HEK293 (cell line): ENCODE results near the gene HIPK4.
A peak's percentile ranks its signal among the peaks of the same experiment; 100 is the strongest.

Experiments used
- BCL11A ChIP-seq: fragments of 450-650 bp; formaldehyde crosslinking; IDR thresholded peaks from 2 replicates; pipeline ENCODE4 v1.5.1; 2016; ENCODE audit warnings: low read depth, missing biosample characterization, missing genetic modification characterization
- BCL11B ChIP-seq: fragments of 450-650 bp; formaldehyde crosslinking; IDR thresholded peaks from 2 replicates; pipeline ENCODE4 v1.5.1; 2016; ENCODE audit warnings: low read depth, missing biosample characterization, missing genetic modification characterization
- IKZF3 ChIP-seq: fragments of 450-650 bp; IDR thresholded peaks from 2 replicates; pipeline ENCODE4 v1.5.0; 2018; ENCODE audit warnings: missing biosample characterization, mild to moderate bottlenecking, missing genetic modification characterization, moderate library complexity
- MYNN ChIP-seq: fragments of 450-650 bp; formaldehyde crosslinking; IDR thresholded peaks from 2 replicates; pipeline ENCODE4 v1.5.1; 2016; ENCODE audit warnings: missing biosample characterization, missing genetic modification characterization, borderline replicate concordance
- SCRT1 ChIP-seq: fragments of 450-650 bp; formaldehyde crosslinking; IDR thresholded peaks from 2 replicates; pipeline ENCODE4 v1.5.1; 2016; ENCODE audit warnings: missing biosample characterization, missing genetic modification characterization, borderline replicate concordance
- WT1 ChIP-seq: fragments of 450-650 bp; formaldehyde crosslinking; IDR thresholded peaks from 2 replicates; pipeline ENCODE4 v1.5.1; 2016; ENCODE audit warnings: missing biosample characterization, missing genetic modification characterization
- ZBTB17 ChIP-seq: fragments of 450-650 bp; formaldehyde crosslinking; IDR thresholded peaks from 2 replicates; pipeline ENCODE4 v1.5.1; 2016; ENCODE audit warnings: missing biosample characterization, missing genetic modification characterization
- ZBTB20 ChIP-seq: fragments of 450-650 bp; formaldehyde crosslinking; IDR thresholded peaks from 2 replicates; pipeline ENCODE4 v1.5.1; 2016; ENCODE audit warnings: missing biosample characterization, missing genetic modification characterization
- ZBTB7A ChIP-seq: fragments of 450-650 bp; formaldehyde crosslinking; IDR thresholded peaks from 2 replicates; pipeline ENCODE4 v1.5.1; 2016; ENCODE audit warnings: low read depth, missing biosample characterization, missing genetic modification characterization
- ZFP69B ChIP-seq: fragments of 450-650 bp; formaldehyde crosslinking; IDR thresholded peaks from 2 replicates; pipeline ENCODE4 v1.5.1; 2016; ENCODE audit warnings: missing biosample characterization, missing genetic modification characterization
- ZIC2 ChIP-seq: fragments of 450-650 bp; formaldehyde crosslinking; IDR thresholded peaks from 2 replicates; pipeline ENCODE4 v1.5.1; 2016; ENCODE audit warnings: missing biosample characterization, missing genetic modification characterization
- ZNF157 ChIP-seq: fragments of 450-650 bp; formaldehyde crosslinking; IDR thresholded peaks from 2 replicates; pipeline ENCODE4 v1.5.1; 2016; ENCODE audit warnings: missing biosample characterization, missing genetic modification characterization
- ZNF335 ChIP-seq: fragments of 450-650 bp; formaldehyde crosslinking; conservative IDR thresholded peaks from 2 replicates; pipeline ENCODE4 v1.5.1; 2016; ENCODE audit warnings: missing biosample characterization, missing genetic modification characterization
- ZNF341 ChIP-seq: fragments of 450-650 bp; formaldehyde crosslinking; IDR thresholded peaks from 2 replicates; pipeline ENCODE4; 2016; ENCODE audit warnings: low read depth, missing biosample characterization, missing genetic modification characterization
- ZNF391 ChIP-seq: fragments of 450-650 bp; formaldehyde crosslinking; IDR thresholded peaks from 2 replicates; pipeline ENCODE4 v1.5.1; 2016; ENCODE audit warnings: low read depth, missing biosample characterization, missing genetic modification characterization, borderline replicate concordance
- ZNF404 ChIP-seq: fragments of 450-650 bp; formaldehyde crosslinking; IDR thresholded peaks from 2 replicates; pipeline ENCODE4 v1.5.1; 2017; ENCODE audit warnings: missing biosample characterization, missing genetic modification characterization
- ZNF600 ChIP-seq: fragments of 450-650 bp; formaldehyde crosslinking; IDR thresholded peaks from 2 replicates; pipeline ENCODE4 v1.5.1; 2016; ENCODE audit warnings: missing biosample characterization, missing genetic modification characterization
- ZNF785 ChIP-seq: fragments of 450-650 bp; formaldehyde crosslinking; IDR thresholded peaks from 2 replicates; pipeline ENCODE4 v1.5.1; 2016; ENCODE audit warnings: missing biosample characterization, missing genetic modification characterization
- ZSCAN23 ChIP-seq: fragments of 450-650 bp; formaldehyde crosslinking; IDR thresholded peaks from 2 replicates; pipeline ENCODE4 v1.5.1; 2016; ENCODE audit warnings: missing biosample characterization, missing genetic modification characterization
- TF ChIP-seq, protein P1 (sequence below): fragments of 450-650 bp; formaldehyde crosslinking; IDR thresholded peaks from 2 replicates; pipeline ENCODE4 v1.5.1; 2016; ENCODE audit warnings: missing biosample characterization, missing genetic modification characterization
- TF ChIP-seq, protein P2 (sequence below): sonication (generic); formaldehyde crosslinking; IDR thresholded peaks from 2 replicates; pipeline ENCODE4 v1.8.1; 2022; ENCODE audit warnings: mild to moderate bottlenecking, moderate library complexity, missing genetic modification reagents
- TF ChIP-seq, protein P3 (sequence below): fragments of 450-650 bp; formaldehyde crosslinking; IDR thresholded peaks from 2 replicates; pipeline ENCODE4 v1.5.1; 2016; ENCODE audit warnings: missing biosample characterization, missing genetic modification characterization
- TF ChIP-seq, protein P4 (sequence below): fragments of 450-650 bp; formaldehyde crosslinking; IDR thresholded peaks from 2 replicates; pipeline ENCODE4 v1.5.1; 2017; ENCODE audit warnings: missing biosample characterization, missing genetic modification characterization
- TF ChIP-seq, protein P5 (sequence below): fragments of 450-650 bp; formaldehyde crosslinking; IDR thresholded peaks from 2 replicates; pipeline ENCODE4 v1.5.1; 2016; ENCODE audit warnings: missing biosample characterization, missing genetic modification characterization
- TF ChIP-seq, protein P6 (sequence below): fragments of 450-650 bp; formaldehyde crosslinking; IDR thresholded peaks from 2 replicates; pipeline ENCODE4 v1.5.1; 2016; ENCODE audit warnings: missing biosample characterization, missing genetic modification characterization

HIPK4 gene

DNA sequence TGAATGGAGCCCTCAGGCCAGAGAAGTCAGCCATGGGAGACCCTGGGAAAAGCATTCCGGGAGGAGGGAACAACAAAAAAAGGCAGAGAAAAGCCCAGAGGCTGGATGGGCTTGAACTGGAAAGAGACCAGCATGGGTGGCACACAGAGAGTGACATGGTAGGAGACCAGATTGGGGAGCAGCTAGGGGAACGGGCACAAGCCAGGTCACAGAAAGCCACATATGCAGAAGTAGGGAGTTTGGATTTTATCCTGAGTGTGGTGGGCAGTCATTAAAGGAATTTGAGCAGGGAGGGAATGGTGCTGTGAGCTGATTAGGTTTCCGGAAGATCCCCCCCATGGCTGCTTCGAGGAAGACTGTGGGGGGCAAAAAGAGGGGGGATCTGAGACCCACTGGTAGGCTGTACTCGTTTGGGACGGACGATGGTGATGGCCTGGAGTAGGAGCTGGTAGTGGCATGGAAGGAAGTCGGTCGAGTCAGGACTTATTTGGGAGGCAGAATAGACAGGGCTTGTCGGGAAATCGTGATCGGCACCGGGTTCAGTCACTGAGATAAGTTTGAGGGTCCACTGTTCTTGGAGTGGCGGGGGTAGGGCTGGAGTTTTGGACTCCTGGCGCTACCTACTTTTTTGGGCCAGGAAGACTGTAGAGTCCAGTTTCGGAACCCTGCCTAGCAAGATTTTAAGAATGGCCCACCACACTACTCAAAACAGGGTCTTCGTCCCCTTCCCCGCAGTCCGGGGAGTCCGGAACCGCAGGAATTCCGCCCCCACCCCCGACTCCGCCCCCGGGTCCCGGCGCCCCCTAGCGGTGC, 34.9 kb upstream of the HIPK4 start (continued):
- TF ChIP-seq, protein P1, sequence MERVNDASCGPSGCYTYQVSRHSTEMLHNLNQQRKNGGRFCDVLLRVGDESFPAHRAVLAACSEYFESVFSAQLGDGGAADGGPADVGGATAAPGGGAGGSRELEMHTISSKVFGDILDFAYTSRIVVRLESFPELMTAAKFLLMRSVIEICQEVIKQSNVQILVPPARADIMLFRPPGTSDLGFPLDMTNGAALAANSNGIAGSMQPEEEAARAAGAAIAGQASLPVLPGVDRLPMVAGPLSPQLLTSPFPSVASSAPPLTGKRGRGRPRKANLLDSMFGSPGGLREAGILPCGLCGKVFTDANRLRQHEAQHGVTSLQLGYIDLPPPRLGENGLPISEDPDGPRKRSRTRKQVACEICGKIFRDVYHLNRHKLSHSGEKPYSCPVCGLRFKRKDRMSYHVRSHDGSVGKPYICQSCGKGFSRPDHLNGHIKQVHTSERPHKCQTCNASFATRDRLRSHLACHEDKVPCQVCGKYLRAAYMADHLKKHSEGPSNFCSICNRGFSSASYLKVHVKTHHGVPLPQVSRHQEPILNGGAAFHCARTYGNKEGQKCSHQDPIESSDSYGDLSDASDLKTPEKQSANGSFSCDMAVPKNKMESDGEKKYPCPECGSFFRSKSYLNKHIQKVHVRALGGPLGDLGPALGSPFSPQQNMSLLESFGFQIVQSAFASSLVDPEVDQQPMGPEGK = peak; percentile 94; the same call in 1 of the 2 replicates
- TF ChIP-seq ZBTB20 = peak; percentile 96
- peak; percentile 40 for TF ChIP-seq ZNF341 (tag by site-specific recombination)
- TF ChIP-seq, protein P2, sequence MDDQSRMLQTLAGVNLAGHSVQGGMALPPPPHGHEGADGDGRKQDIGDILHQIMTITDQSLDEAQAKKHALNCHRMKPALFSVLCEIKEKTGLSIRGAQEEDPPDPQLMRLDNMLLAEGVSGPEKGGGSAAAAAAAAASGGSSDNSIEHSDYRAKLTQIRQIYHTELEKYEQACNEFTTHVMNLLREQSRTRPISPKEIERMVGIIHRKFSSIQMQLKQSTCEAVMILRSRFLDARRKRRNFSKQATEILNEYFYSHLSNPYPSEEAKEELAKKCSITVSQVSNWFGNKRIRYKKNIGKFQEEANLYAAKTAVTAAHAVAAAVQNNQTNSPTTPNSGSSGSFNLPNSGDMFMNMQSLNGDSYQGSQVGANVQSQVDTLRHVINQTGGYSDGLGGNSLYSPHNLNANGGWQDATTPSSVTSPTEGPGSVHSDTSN (CRISPR knock-in tag) = no peak
- no peak for TF ChIP-seq ZNF404
- TF ChIP-seq, protein P3, sequence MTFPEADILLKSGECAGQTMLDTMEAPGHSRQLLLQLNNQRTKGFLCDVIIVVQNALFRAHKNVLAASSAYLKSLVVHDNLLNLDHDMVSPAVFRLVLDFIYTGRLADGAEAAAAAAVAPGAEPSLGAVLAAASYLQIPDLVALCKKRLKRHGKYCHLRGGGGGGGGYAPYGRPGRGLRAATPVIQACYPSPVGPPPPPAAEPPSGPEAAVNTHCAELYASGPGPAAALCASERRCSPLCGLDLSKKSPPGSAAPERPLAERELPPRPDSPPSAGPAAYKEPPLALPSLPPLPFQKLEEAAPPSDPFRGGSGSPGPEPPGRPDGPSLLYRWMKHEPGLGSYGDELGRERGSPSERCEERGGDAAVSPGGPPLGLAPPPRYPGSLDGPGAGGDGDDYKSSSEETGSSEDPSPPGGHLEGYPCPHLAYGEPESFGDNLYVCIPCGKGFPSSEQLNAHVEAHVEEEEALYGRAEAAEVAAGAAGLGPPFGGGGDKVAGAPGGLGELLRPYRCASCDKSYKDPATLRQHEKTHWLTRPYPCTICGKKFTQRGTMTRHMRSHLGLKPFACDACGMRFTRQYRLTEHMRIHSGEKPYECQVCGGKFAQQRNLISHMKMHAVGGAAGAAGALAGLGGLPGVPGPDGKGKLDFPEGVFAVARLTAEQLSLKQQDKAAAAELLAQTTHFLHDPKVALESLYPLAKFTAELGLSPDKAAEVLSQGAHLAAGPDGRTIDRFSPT = peak; percentile 74
- peak; percentile 98 for TF ChIP-seq ZNF600 (tag by site-specific recombination)
- peak; percentile 40; the same call in 1 of the 2 replicates for TF ChIP-seq ZNF157
- TF ChIP-seq ZIC2 (tag by site-specific recombination) = 0 out of 2 replicates have a peak, but pooled peaks have one; percentile 4
- peak; percentile 34; the same call in 1 of the 2 replicates for TF ChIP-seq ZBTB7A
- TF ChIP-seq ZBTB17 = peak; percentile 89
- TF ChIP-seq, protein P4, sequence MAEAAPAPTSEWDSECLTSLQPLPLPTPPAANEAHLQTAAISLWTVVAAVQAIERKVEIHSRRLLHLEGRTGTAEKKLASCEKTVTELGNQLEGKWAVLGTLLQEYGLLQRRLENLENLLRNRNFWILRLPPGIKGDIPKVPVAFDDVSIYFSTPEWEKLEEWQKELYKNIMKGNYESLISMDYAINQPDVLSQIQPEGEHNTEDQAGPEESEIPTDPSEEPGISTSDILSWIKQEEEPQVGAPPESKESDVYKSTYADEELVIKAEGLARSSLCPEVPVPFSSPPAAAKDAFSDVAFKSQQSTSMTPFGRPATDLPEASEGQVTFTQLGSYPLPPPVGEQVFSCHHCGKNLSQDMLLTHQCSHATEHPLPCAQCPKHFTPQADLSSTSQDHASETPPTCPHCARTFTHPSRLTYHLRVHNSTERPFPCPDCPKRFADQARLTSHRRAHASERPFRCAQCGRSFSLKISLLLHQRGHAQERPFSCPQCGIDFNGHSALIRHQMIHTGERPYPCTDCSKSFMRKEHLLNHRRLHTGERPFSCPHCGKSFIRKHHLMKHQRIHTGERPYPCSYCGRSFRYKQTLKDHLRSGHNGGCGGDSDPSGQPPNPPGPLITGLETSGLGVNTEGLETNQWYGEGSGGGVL (tag by site-specific recombination) = peak; percentile 100
- peak; percentile 52 for TF ChIP-seq ZNF335 (tag by site-specific recombination)
- peak; percentile 65; the same call in 1 of the 2 replicates for TF ChIP-seq IKZF3 (tag by site-specific recombination)
- TF ChIP-seq SCRT1 (tag by site-specific recombination) = no peak
- peak; percentile 16; the same call in 1 of the 2 replicates for TF ChIP-seq ZFP69B
- TF ChIP-seq WT1 (tag by site-specific recombination) = peak; percentile 63
- peak; percentile 78; the same call in 1 of the 2 replicates for TF ChIP-seq ZNF391 (tag by site-specific recombination)
- TF ChIP-seq, protein P5, sequence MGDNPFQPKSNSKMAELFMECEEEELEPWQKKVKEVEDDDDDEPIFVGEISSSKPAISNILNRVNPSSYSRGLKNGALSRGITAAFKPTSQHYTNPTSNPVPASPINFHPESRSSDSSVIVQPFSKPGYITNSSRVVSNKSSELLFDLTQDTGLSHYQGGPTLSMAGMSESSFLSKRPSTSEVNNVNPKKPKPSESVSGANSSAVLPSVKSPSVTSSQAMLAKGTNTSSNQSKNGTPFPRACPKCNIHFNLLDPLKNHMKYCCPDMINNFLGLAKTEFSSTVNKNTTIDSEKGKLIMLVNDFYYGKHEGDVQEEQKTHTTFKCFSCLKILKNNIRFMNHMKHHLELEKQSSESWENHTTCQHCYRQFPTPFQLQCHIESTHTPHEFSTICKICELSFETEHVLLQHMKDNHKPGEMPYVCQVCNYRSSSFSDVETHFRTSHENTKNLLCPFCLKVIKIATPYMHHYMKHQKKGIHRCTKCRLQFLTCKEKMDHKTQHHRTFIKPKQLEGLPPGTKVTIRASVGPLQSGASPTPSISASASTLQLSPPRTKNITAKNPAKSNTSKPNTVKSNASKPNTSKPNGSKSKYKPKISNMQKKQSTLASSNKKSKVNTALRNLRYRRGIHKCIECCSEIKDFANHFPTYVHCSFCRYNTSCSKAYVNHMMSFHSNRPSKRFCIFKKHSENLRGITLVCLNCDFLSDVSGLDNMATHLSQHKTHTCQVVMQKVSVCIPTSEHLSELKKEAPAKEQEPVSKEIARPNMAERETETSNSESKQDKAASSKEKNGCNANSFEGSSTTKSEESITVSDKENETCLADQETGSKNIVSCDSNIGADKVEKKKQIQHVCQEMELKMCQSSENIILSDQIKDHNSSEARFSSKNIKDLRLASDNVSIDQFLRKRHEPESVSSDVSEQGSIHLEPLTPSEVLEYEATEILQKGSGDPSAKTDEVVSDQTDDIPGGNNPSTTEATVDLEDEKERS = 0 out of 2 replicates have a peak, but pooled peaks have one; percentile 8
- no peak for TF ChIP-seq ZNF785
- peak; percentile 37 for TF ChIP-seq BCL11B (tag by site-specific recombination)
- TF ChIP-seq, protein P6, sequence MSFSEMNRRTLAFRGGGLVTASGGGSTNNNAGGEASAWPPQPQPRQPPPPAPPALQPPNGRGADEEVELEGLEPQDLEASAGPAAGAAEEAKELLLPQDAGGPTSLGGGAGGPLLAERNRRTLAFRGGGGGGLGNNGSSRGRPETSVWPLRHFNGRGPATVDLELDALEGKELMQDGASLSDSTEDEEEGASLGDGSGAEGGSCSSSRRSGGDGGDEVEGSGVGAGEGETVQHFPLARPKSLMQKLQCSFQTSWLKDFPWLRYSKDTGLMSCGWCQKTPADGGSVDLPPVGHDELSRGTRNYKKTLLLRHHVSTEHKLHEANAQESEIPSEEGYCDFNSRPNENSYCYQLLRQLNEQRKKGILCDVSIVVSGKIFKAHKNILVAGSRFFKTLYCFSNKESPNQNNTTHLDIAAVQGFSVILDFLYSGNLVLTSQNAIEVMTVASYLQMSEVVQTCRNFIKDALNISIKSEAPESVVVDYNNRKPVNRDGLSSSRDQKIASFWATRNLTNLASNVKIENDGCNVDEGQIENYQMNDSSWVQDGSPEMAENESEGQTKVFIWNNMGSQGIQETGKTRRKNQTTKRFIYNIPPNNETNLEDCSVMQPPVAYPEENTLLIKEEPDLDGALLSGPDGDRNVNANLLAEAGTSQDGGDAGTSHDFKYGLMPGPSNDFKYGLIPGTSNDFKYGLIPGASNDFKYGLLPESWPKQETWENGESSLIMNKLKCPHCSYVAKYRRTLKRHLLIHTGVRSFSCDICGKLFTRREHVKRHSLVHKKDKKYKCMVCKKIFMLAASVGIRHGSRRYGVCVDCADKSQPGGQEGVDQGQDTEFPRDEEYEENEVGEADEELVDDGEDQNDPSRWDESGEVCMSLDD (tag by site-specific recombination) = peak; percentile 96
- no peak for TF ChIP-seq MYNN (tag by site-specific recombination)
- TF ChIP-seq ZSCAN23 (tag by site-specific recombination) = 0 out of 2 replicates have a peak, but pooled peaks have one; percentile 1
- TF ChIP-seq BCL11A (tag by site-specific recombination) = peak; percentile 20; the same call in 1 of the 2 replicates
